ENCODE results near the gene ZNF677. TPM values are rescaled to one million over a fixed set of nuclear protein-coding genes. Genes with fewer than 3 reads are reported as not detected.
"Not testable (repeated sequence)": the region's sequence is repeated elsewhere in the genome, so short reads cannot be mapped to it uniquely, and the experiment has no call there.

ZNF677 gene
- total RNA-seq (2014; rRNA removed; shearing (Covaris generic)) (57.2 and 60.5 TPM in 2 replicates), polyA plus RNA-seq (2016; fragmentation: Nextera tagmentation; extraction: Ambion mirVana) (68.1 and 74.8 TPM in 2 replicates)
- long read RNA-seq, partial matches to known transcripts = 0 of 10 reads
- long read RNA-seq, other reads (novel, unspliced or antisense) = 5 of 10 reads

GRCh38 chr19:53254411-53255341, at the start of gene ZNF677:
ZNF677 (minus strand) TSS chr19:53254873; CDS start chr19:53251550, 3,323 bp downstream.
- Mint-ChIP-seq H3K9me3 (peaks cover 52% of the 10 kb centered on the region), H3K36me3 (ENCODE audit: low read depth) (peaks cover 55% of the 10 kb centered on the region), H3K27ac (peak within 1 kb of the TSS; percentile 85), H3K4me1 (peaks cover 3% of the 10 kb centered on the region; the same call in 2 of the 3 replicates), H3K27me3 (ENCODE audit: insufficient read depth, low read depth, poor library complexity) (peaks cover 2% of the 10 kb centered on the region), H3K4me3 (peak within 1 kb of the TSS; percentile 85)
- Histone ChIP-seq H3K4me3 (peak within 1 kb of the TSS; percentile 75), H2AFZ (peak within 1 kb of the TSS; percentile 100), H3K27ac (ENCODE audit: low read depth) (peak within 1 kb of the TSS; percentile 20; the same call in 1 of the 2 replicates), H3K9me2 (ENCODE audit: insufficient read depth) (no peaks in the 10 kb centered on the region; the same call in 1 of the 2 replicates), H3K79me2 (replicated peaks; ENCODE audit: insufficient read depth) (peaks cover 15% of the 10 kb centered on the region), H4K20me1 (replicated peaks; ENCODE audit: insufficient read depth) (no peaks in the 10 kb centered on the region), H3K36me3 (ENCODE audit: insufficient read depth) (peaks cover 29% of the 10 kb centered on the region), H3K4me1 (ENCODE audit: insufficient read depth) (peaks cover 11% of the 10 kb centered on the region; the same call in 1 of the 2 replicates), H3K27me3 (ENCODE audit: insufficient read depth) (no peaks in the 10 kb centered on the region), H3K4me2 (peak within 1 kb of the TSS; percentile 98), H3F3A (replicated peaks; ENCODE audit: low read depth) (no peaks in the 10 kb centered on the region)
- ATAC-seq = peak; percentile 99
- TF ChIP-seq POLR2AphosphoS5 (IDR thresholded peaks at IDR 0.05; ENCODE audit: low read depth) (peak; percentile 86), ZNF331 (CRISPR knock-in tag; IDR thresholded peaks at IDR 0.05; ENCODE audit: low read depth) (no peak), JUNB (IDR thresholded peaks at IDR 0.05; ENCODE audit: unreplicated experiment) (no peak), REST (IDR thresholded peaks at IDR 0.05; ENCODE audit: unreplicated experiment) (no peak), ETS1 (IDR thresholded peaks at IDR 0.05) (peak; percentile 78; the same call in 1 of the 2 replicates)
- DNase-seq (ENCODE audit: low spot score) = peak; percentile 90

- not testable (repeated sequence) for DNase-seq (ENCODE audit: low spot score); H3K27me3 Mint-ChIP-seq (ENCODE audit: insufficient read depth, low read depth, poor library complexity); H3K36me3 ChIP-seq (ENCODE audit: insufficient read depth); H3K27ac Mint-ChIP-seq; H4K20me1 ChIP-seq (replicated peaks; ENCODE audit: insufficient read depth); H3K27ac ChIP-seq (ENCODE audit: low read depth); H3K4me1 Mint-ChIP-seq; H3K79me2 ChIP-seq (replicated peaks; ENCODE audit: insufficient read depth); H3K4me3 Mint-ChIP-seq; H2AFZ ChIP-seq; H3K4me3 ChIP-seq; H3F3A ChIP-seq (replicated peaks; ENCODE audit: low read depth); H3K4me1 ChIP-seq (ENCODE audit: insufficient read depth); H3K4me2 ChIP-seq; H3K36me3 Mint-ChIP-seq (ENCODE audit: low read depth); H3K27me3 ChIP-seq (ENCODE audit: insufficient read depth); H3K9me2 ChIP-seq (ENCODE audit: insufficient read depth)
- peaks cover 27% of the 10 kb centered on the region for H3K9me3 Mint-ChIP-seq
- ATAC-seq = peak; percentile 92
Measured at GRCh38 chr19:53301341-53301740, 46.7 kb upstream of the ZNF677 start.
